Stimulated activated CD4-positive, alpha-beta T cell treated with anti-CD3 and anti-CD28 coated beads, TNF-alpha, amount 100 ng/mL, for 48 hours (primary cell): Measurements from ENCODE around the gene TRIP6.
"Not testable (repeated sequence)": the region's sequence is repeated elsewhere in the genome, so short reads cannot be mapped to it uniquely, and the experiment has no call there.

Experiments
- DNase-seq, 3 donors: peaks; one replicate each; pipeline ENCODE4 v3.0.0-alpha.2; 2020; ENCODE audit warnings: low read depth in 3 of 3

The TRIP6 gene

DNA sequence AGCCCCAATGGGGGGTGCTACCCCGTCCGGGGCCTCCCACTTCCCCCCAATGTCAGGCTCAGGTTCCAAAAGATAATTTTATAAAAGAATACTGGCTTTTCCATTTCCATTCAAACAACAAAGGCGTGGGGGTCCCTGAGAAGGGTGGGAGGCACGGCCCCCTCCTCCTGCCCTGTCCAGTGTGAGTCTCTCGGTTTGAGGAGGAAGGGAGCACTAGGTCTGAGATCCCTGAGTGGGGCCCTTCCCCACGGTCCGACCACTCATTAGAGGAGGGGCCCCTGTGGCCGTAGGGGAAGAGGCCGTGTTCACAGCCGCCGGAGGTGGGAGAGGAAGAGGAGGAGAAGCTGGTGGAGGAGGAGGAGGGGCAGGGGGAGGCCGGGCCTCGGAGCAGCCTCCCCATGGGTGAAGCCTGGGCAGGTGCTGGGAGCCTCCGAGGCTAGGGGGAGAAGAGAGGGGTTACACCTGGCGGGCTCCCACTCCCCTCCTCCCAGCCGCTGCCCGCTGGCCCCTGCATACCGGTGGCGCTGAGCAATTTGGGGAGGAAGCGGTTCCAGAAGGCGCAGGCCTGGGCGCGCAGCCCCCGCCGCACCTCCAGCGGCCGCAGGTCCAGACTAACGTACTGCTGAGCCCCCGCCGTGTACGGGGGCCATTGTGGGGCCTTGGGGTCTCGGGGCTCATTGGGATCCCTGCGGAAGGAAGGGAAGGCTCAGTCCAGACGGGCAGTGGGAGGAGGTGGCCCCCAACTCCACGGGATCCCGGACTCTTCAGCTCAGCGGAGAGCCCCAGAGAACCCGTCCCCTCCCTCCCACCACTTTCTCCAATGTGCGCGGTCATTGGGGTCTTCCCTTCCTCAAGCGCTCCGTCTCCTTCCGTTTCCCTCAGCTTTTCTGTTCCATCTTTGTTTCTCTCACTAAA, 23.7 kb downstream of the TRIP6 start:
- no peak for DNase-seq

- DNase-seq: no peak
Measured at GRCh38 chr7:100891568-100892247, 24.5 kb downstream of the TRIP6 start.

DNA sequence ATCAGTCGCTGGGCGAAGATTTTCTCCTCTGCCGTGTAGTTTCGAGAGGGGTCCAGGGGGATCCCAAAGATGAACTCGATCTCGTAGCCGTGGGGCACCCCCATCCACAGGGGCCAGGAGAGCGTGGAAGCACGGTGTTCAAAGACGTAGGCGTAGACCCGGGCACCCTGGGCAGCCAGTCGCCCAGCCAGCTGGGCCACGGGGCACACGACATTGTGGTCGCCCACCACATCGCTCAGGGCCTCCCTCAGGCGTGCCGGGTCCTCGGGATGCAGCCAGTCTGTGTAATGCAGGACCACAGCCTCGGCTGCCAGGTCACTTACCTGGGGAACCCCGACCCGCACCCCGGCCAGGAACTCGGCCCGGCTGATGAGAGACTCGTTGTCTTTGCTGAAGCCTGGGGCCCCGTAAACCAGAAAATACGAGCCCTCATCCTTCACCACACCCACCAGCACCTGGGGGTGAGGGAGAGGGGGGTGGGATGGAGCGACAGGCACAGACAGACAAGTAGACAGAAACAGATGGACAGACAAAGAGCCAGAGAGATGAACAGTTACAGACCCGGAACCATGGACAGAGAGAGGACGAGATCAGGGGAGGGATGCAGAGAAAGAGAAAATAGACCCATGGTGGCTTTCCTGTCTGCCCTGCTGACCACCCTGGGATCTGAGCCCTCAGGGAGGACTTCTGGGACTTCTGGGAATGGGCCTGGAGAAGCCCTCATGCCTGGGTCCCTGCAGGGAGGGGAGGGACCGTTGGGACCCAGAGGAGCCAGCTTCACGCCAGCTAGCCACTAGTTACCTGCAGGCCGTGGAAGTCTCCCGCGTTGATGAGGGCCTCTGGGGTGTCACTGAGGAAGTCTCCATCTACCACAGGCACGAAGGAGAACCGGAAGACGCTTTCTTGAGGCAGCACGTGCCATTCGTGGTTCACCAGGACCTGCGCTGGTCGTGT, 25.5 kb downstream of the TRIP6 start:
- no peak for DNase-seq

DNA sequence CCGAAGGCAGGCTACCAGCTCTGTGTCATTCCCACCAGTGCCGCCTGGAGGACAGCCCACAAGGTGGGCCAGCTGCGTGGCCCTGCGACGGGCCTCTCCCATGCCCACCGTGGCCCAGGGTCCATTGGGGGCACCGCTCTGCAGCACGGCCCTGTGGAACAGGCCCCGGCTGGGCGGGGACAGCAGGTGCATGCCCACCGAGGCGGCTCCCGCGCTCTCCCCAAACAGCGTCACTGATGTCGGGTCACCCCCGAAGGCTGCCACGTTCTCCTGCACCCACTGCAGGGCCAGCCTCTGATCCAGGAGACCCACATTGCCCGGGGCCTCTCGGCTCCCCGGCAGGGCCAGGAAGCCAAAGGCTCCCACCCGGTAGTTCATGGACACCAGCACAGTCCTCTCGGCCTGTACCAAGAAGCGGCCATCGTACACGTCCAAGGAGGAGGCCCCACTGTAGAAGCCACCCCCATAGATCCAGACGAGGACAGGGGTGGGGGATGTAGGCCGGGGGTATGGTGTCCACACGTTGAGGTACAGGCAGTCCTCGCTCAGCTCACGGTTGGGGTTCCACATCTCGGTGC, 26.2 kb downstream of the TRIP6 start:
- no peak for DNase-seq

DNA sequence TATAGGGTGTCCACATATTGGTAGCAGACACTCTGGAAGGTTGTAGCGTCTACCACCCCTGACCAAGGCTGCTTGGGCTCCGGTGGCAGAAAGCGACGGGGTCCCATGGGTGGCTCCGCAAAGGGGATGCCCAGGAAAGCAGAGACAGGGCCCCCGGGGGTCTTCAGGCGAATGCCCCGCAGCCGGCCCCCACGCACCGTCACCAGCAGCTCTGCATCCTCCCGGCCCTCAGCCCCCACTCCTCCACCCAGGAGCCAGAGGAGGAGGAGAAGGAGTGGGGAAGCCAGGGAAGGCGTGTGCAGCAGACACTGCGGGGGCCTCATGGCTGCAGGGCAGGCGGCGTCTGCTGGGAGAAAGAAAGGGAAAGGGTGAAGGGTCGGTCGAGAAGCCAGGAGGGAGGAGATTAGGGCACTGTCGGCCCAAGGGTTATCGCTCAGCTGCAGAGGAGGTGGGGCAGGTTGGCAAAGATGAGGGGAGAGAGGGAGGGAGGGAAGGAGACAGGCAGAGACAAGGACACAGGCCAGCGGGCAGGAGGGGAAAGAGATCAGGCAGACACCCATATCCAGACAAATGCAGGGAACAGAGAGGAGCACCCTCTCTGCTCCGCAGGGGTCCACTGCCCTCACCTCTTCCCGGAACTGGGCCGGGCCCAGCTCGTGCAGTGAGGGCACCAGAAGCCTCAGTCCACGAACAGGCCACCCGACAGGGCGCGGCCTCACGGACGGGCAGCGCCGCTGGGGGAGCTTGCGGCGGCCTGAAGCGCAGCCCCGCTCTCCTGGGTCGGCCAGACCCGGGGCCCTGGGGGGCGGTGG, 26.9 kb downstream of the TRIP6 start:
- no peak for DNase-seq

- DNase-seq: no peak
Measured at GRCh38 chr7:100894860-100895700, 27.9 kb downstream of the TRIP6 start.

- DNase-seq: no peak
Measured at GRCh38 chr7:100895701-100895955, 28.4 kb downstream of the TRIP6 start, which contains the start of gene ACHE. TSS of gene ACHE (minus strand) at chr7:100895888. CDS start at chr7:100894232, 1,656 bp downstream.

DNA sequence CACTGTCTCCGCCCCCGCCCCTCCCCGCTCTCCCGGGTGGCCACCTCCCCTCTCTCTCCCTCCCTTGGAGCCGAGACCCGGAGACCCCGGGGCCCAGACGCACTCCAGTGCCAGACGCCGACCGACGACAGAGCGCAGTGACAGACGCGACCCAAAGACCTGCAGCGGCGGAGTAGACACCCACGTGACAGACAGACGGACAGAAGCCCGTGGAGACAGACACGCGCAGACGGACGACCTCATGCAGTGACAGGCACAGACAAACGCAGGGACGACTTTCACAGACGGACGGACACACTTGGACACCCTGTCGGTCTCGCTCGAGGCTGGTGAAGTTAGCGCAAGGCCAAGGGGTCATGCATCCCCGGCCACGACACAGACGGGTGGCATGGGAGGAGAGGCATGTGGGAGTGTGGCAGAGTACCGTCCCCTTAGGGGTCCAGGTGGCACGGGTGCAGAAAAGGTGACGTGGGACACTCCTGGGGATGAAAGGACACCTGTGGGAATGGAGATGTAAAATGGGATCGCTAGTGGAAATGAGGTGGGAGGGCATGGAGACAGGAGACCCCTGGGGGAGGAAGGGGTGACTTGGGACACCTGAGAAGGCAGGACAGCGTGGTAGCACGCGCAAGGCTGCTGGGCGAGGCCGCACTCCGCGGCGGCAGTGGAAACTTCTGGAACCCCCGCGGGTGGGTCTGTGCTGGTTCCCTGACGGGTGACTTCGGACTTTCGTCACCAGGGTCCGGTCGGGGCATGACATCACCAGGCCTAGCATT, 29.0 kb downstream of the TRIP6 start:
- no peak for DNase-seq

GRCh38 chr7:100896732-100897608, 29.8 kb downstream of the TRIP6 start:
- DNase-seq: no peak

GRCh38 chr7:100897772-100898454, 30.7 kb downstream of the TRIP6 start:
- DNase-seq: no peak

GRCh38 chr7:100899432-100899831, 32.2 kb downstream of the TRIP6 start:
- DNase-seq: no peak

GRCh38 chr7:100900978-100901377, 33.8 kb downstream of the TRIP6 start:
- no peak for DNase-seq

DNA sequence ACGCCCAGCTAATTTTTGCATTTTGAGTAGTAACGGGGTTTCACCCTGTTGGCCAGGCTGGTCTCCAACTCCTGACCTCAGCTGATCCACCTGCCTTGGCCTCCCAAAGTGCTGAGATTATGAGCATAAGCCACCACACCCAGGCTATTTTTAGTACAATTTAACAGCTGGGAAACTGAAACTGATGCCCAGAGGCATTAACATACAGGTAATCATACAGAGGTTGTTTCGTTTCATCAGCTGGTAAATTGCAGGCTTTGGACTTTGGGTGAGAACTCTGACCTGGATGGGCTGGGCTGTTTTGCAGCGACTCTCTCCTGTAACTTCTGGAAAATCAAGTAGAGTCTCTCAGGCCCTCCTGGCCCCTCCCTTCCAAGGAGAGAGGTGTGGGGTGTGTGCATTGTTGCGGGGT, 34.7 kb downstream of the TRIP6 start:
- DNase-seq: no peak

- DNase-seq: no peak
Measured at GRCh38 chr7:100902638-100903037, 35.5 kb downstream of the TRIP6 start.

DNA sequence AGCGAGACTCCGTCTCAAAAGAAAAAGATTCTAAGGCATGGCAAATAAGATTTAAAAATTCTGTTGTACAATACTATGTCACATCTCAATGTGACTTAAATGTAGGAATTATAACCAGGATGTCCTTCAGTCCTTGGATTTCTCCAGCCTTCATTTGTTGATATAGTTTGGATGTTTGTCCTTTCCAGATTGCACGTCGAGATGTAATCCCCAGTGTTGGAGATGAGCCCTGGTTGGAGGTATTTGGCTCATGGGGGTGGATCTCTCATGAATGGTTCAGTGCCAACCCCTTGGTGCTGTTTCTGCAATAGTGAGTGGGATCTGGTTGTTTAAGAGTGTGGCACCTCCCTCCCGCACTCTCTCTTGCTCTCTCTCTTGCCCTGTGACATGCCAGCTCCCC, 41.3 kb downstream of the TRIP6 start:
- DNase-seq: no peak

DNA sequence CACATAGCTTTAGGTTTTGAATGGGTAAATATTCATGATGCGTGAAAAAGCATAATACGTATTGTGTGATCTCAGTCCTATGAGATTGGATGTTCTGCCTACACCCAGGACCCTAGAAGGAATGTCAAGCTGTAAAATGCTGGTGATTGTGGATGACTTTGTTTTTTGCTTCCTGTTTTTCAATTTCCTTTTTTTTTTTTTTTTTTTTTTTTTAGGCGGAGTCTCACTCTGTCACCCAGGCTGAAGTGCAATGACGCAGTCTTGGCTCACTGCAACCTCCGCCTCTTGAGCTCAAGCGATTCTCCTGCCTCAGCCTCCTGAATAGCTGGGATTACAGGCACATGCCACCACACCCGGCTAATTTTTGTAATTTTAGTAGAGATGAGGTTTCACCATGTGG, 43.3 kb downstream of the TRIP6 start:
- not testable (repeated sequence) for DNase-seq

DNA sequence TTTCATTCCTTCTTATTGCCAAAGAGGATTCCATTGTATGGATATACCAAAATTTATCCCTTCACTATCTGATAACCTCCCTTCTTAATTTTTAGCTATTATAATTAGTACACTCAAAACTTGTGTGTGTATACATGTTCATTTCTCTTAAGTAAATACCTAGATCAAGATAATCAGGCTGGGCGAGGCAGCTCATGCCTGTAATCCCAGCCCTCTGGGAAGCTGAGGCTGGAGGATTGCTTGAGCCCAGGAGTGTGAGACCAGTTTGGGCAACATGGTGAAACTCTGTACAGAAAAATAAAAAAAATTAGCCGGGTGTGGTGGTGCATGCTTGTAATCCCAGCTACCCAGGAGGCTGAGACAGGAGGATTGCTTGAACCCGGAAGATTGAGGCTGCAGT, 44.3 kb downstream of the TRIP6 start:
- DNase-seq: no peak
